Heart left ventricle (tissue), 13 donors: ENCODE data around the gene XIRP1.

Experiments
- POLR2A ChIP-seq, 2 donors: fragments of 450-650 bp; IDR thresholded peaks; one replicate each; pipeline ENCODE4 v1.6.1; 2017; ENCODE audit warnings: antibody characterized with exemption in 2 of 2, mild to moderate bottlenecking in 2 of 2, moderate library complexity in 2 of 2
- TF ChIP-seq, protein P1 (sequence below), 12 donors: fragments of 200-600 bp; sonication (generic) in 4 of 12; IDR thresholded peaks; one replicate each; pipeline versions ENCODE4 v1.5.0 to v1.8.0; 2018 to 2022; ENCODE audit warnings: antibody characterized with exemption in 12 of 12, mild to moderate bottlenecking in 5 of 12
- donor health status: ischemic (EF 13 %, LVEDD 7.1; RV severe dilation, severe dysfunction).
- donor health status: DM: no; HTN: yes; CAD: no.
- donor health status: DM: no; HTN: no; CAD: no.
- donor health status: ischemic (EF 25% LVEDD 6.9; RV normal size, moderate dysfunction).
- donor health status: ischemic (EF 25% LVEDD 5.7; RV mildly dilated, moderate dysfunction).
- donor health status: ischemic (EF 35%, LVEDD 5.7; RV mildly dilated, moderate dysfunction).
- donor health status: nonischemic (EF 11% LVEDD 7.7; RV severe dilation, severe dysfunction).
- donor health status: DM: yes; HTN: yes; CAD: no.
- donor health status: PGD.
- donor health status: ischemic (EF 29% LVEDD 5.4; RV normal size, mild dysfunction).
- donor health status: nonischemic (EF 23%, LVEDD 6.1; RV moderate dilation, normal function).

GRCh38 chr3:39196034-39196433 lies 3.6 kb upstream of the XIRP1 start:
- TF ChIP-seq, protein P1, sequence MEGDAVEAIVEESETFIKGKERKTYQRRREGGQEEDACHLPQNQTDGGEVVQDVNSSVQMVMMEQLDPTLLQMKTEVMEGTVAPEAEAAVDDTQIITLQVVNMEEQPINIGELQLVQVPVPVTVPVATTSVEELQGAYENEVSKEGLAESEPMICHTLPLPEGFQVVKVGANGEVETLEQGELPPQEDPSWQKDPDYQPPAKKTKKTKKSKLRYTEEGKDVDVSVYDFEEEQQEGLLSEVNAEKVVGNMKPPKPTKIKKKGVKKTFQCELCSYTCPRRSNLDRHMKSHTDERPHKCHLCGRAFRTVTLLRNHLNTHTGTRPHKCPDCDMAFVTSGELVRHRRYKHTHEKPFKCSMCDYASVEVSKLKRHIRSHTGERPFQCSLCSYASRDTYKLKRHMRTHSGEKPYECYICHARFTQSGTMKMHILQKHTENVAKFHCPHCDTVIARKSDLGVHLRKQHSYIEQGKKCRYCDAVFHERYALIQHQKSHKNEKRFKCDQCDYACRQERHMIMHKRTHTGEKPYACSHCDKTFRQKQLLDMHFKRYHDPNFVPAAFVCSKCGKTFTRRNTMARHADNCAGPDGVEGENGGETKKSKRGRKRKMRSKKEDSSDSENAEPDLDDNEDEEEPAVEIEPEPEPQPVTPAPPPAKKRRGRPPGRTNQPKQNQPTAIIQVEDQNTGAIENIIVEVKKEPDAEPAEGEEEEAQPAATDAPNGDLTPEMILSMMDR (IDR thresholded peaks at IDR 0.05) = no peak
- no peak for TF ChIP-seq POLR2A (IDR thresholded peaks at IDR 0.05)
